Heart left ventricle (tissue), 16 donors: Measurements from ENCODE around the gene CDCA7. TPM values are rescaled to one million over a fixed set of nuclear protein-coding genes. Genes with fewer than 3 reads are reported as not detected.

ENCODE experiments used
- ATAC-seq, 4 donors: fragments of 200-7000 bp; cut with Tn5 transposase; one replicate each; pipeline ENCODE4 v1.9.1; 2020 to 2022; ENCODE audit warnings: moderate library complexity in 4 of 4, mild to moderate bottlenecking in 3 of 4, moderate number of reproducible peaks in 1 of 4
- DNase-seq, 5 donors: peaks; one replicate each; pipeline ENCODE4 v3.0.0-alpha.2; 2020
- H3K27ac ChIP-seq, 12 donors: fragments of 200-600 bp; sonication (generic) in 4 of 12; one replicate each; pipeline versions ENCODE4 v1.5.0 to v1.8.0; 2016 to 2022; ENCODE audit warnings: mild to moderate bottlenecking in 2 of 12
- H3K27me3 ChIP-seq, 9 donors: fragments of 200-600 bp; sonication (generic) in 2 of 9; one replicate each; pipeline versions ENCODE4 v1.5.1 to v1.8.0; 2016 to 2022; ENCODE audit warnings: mild to moderate bottlenecking in 3 of 9
- H3K36me3 ChIP-seq, 9 donors: fragments of 200-600 bp; sonication (generic) in 2 of 9; one replicate each; pipeline versions ENCODE4 v1.5.0 to v1.8.0; 2018 to 2022; ENCODE audit warnings: mild to moderate bottlenecking in 2 of 9
- H3K4me1 ChIP-seq, 12 donors: fragments of 200-600 bp; sonication (generic) in 4 of 12; one replicate each; pipeline versions ENCODE4 v1.5.0 to v1.8.0; 2016 to 2022; ENCODE audit warnings: mild to moderate bottlenecking in 3 of 12
- H3K4me3 ChIP-seq, 12 donors: fragments of 200-600 bp; sonication (generic) in 4 of 12; one replicate each; pipeline versions ENCODE4 v1.5.0 to v1.8.0; 2017 to 2022; ENCODE audit warnings: mild to moderate bottlenecking in 9 of 12, moderate library complexity in 4 of 12
- H3K9me3 ChIP-seq, 12 donors: fragments of 200-600 bp; sonication (generic) in 4 of 12; one replicate each; pipeline versions ENCODE4 v1.5.0 to v1.8.0; 2016 to 2022; ENCODE audit warnings: mild to moderate bottlenecking in 1 of 12
- CTCF ChIP-seq, 12 donors: fragments of 200-600 bp; sonication (generic) in 4 of 12; IDR thresholded peaks; one replicate each; pipeline versions ENCODE4 v1.5.0 to v1.8.0; 2018 to 2022; ENCODE audit warnings: antibody characterized with exemption in 12 of 12, mild to moderate bottlenecking in 5 of 12
- POLR2A ChIP-seq, 2 donors: fragments of 450-650 bp; IDR thresholded peaks; one replicate each; pipeline ENCODE4 v1.6.1; 2017; ENCODE audit warnings: antibody characterized with exemption in 2 of 2, mild to moderate bottlenecking in 2 of 2, moderate library complexity in 2 of 2
- WGBS, 4 donors: extraction: QIAGEN DNeasy Blood & Tissue Kit in 2 of 4; methylation state at CpG; one replicate each; pipeline versions ENCODE4 v1.1.5 to v1.1.7; 2013 to 2018; 5-methylcytosine and 5-hydroxymethylcytosine counted together
- intact Hi-C, 10 donors: fragments of 100-400 bp; cut with DNase I; formaldehyde crosslinking; loops; one replicate each; pipeline versions ENCODE4 v1.11.1 to v1.14.2; 2022
- polyA plus RNA-seq, 2 donors: library from polyadenylated mRNA; stranded (reverse); fragments of 200-250 nt; gene quantifications; one replicate each; pipeline ENCODE4 v1.2.3, GENCODE V29; 2013
- total RNA-seq, 9 donors: library from RNA; depleted of rRNA in 2 of 9; stranded (reverse); fragments of >200 nt in 2 of 9; fragmentation: NEBNext Ultra II Directional in 3 of 9; extraction: Animal tissue kit (Norgen Biotek cat#: 25700) in 3 of 9; gene quantifications; one replicate each; pipeline versions ENCODE4 v1.1.0 to v1.2.4, GENCODE V29; 2016 to 2023
- donor health status: ischemic (EF 13 %, LVEDD 7.1; RV severe dilation, severe dysfunction).
- donor health status: healthy with polysubstance abuse.
- donor health status: DM: no; HTN: yes; CAD: no.
- donor health status: DM: no; HTN: no; CAD: no.
- donor health status: ischemic (EF 25% LVEDD 6.9; RV normal size, moderate dysfunction).
- donor health status: ischemic (EF 25% LVEDD 5.7; RV mildly dilated, moderate dysfunction).
- donor health status: healthy.
- donor health status: DM: yes; HTN: yes; CAD: no.
- donor health status: ischemic (EF 35%, LVEDD 5.7; RV mildly dilated, moderate dysfunction).
- donor health status: nonischemic (EF 11% LVEDD 7.7; RV severe dilation, severe dysfunction).
- donor health status: DM: yes; HTN: yes; CAD: no.
- donor health status: PGD.
- donor health status: ischemic (EF 29% LVEDD 5.4; RV normal size, mild dysfunction).
- donor health status: nonischemic (EF 23%, LVEDD 6.1; RV moderate dilation, normal function).

CDCA7 gene
- total and polyA plus RNA-seq, 11 donors: 0.12 to 3.7 (median 0.91) TPM

GRCh38 chr2:173394091-173394974, 39.7 kb downstream of the CDCA7 start:
- intact Hi-C loops: no loop called here
- H3K36me3 ChIP-seq: no peaks in the 10 kb centered on the region

GRCh38 chr2:173395567-173396351, 41.1 kb downstream of the CDCA7 start:
- WGBS, 4 donors: 85 to 89% (median 86%) methylated on average over 16 of the region's 16 CpGs
- Histone ChIP-seq H3K36me3 (no peaks in the 10 kb centered on the region), H3K27me3 (peaks cover 0 to 48% (median 8%) of the 10 kb centered on the region in 9 donors), H3K4me3 (no peak overlapping the region), H3K9me3 (no peaks in the 10 kb centered on the region), H3K27ac (no peak overlapping the region), H3K4me1 (peaks cover 0 to 9% (median 0%) of the 10 kb centered on the region in 12 donors)
- no peak for DNase-seq
- ATAC-seq: no peak
- intact Hi-C loops: no loop called here
- TF ChIP-seq POLR2A (IDR thresholded peaks at IDR 0.05) (no peak), CTCF (IDR thresholded peaks at IDR 0.05) (no peak)

More at GRCh38 chr2:173394091-173394974, 39.7 kb downstream of the CDCA7 start:
- WGBS, 4 donors: 36 to 50% (median 42%) methylated on average over 8 of the region's 8 CpGs
- peak in 2 of 4 donors; percentile 43 to 59 for ATAC-seq
- H3K4me1 ChIP-seq: peaks cover 0 to 9% (median 0%) of the 10 kb centered on the region in 12 donors
- H3K27ac ChIP-seq: peak overlapping the region in 1 of 12 donors; percentile 13
- no peak for DNase-seq
- TF ChIP-seq CTCF (IDR thresholded peaks at IDR 0.05): no peak
- no peak for TF ChIP-seq POLR2A (IDR thresholded peaks at IDR 0.05)
- H3K4me3 ChIP-seq: no peak overlapping the region
- peaks cover 0 to 43% (median 5%) of the 10 kb centered on the region in 9 donors for H3K27me3 ChIP-seq
- no peaks in the 10 kb centered on the region for H3K9me3 ChIP-seq

GRCh38 chr2:173397539-173397938, 42.9 kb downstream of the CDCA7 start:
- 78 to 93% (median 86%) methylated on average over 4 of the region's 4 CpGs for WGBS, 4 donors
- TF ChIP-seq POLR2A (IDR thresholded peaks at IDR 0.05) (no peak), CTCF (IDR thresholded peaks at IDR 0.05) (no peak)
- H3K4me3 ChIP-seq: no peak overlapping the region
- intact Hi-C loops: no loop called here
- H3K27me3 ChIP-seq: peaks cover 0 to 58% (median 8%) of the 10 kb centered on the region in 9 donors
- no peak for DNase-seq
- no peak overlapping the region for H3K27ac ChIP-seq
- no peaks in the 10 kb centered on the region for H3K36me3 ChIP-seq
- no peak for ATAC-seq
- peaks cover 0 to 11% (median 4%) of the 10 kb centered on the region in 12 donors for H3K4me1 ChIP-seq
- no peaks in the 10 kb centered on the region for H3K9me3 ChIP-seq

GRCh38 chr2:173399229-173399628, 44.6 kb downstream of the CDCA7 start:
- Histone ChIP-seq H3K4me1 (peaks cover 0 to 13% (median 1%) of the 10 kb centered on the region in 12 donors), H3K27me3 (peaks cover 0 to 64% (median 8%) of the 10 kb centered on the region in 9 donors), H3K9me3 (no peaks in the 10 kb centered on the region), H3K4me3 (no peak overlapping the region), H3K27ac (no peak overlapping the region), H3K36me3 (no peaks in the 10 kb centered on the region)
- TF ChIP-seq POLR2A (IDR thresholded peaks at IDR 0.05) (no peak), CTCF (IDR thresholded peaks at IDR 0.05) (no peak)
- DNase-seq (no peak), ATAC-seq (peak in 1 of 4 donors; percentile 45)
- WGBS, 4 donors: 67 to 94% (median 84%) methylated on average over 4 of the region's 4 CpGs
- intact Hi-C loops: no loop called here
